ENCODE data around the gene GLB1L2.

GRCh38 chr11:134337051-134337450 lies 5.3 kb downstream of the GLB1L2 start:
- TF ChIP-seq YY1 (IDR thresholded peaks at IDR 0.05; ENCODE audit: insufficient read depth, insufficient read length) (no peak), ZNF274 (IDR thresholded peaks at IDR 0.05; ENCODE audit: low read depth, low read length) (no peak)
